H1 (cell line): ENCODE data around the gene ZNF263. TPM values are rescaled to one million over a fixed set of nuclear protein-coding genes. Genes with fewer than 3 reads are reported as not detected.

Experiments used
- CTCF ChIA-PET: fragments of 300-600 bp; sonication (Branson Sonifier 250); formaldehyde crosslinking; loops from one replicate; lab custom pipeline; 2021; ENCODE audit not compliant: partially characterized antibody; lab: Charles Lee
- POLR2A ChIA-PET: fragments of 300-600 bp; sonication (Branson Sonifier 250); formaldehyde crosslinking; loops from one replicate; lab custom pipeline; 2021; ENCODE audit warnings: inconsistent platforms; ENCODE audit not compliant: partially characterized antibody; lab: Charles Lee
- DNase-seq, 2 experiments: peaks; one replicate each; pipeline versions ENCODE4 v3.0.0 to v3.0.0-alpha.2; 2010 to 2022; ENCODE audit warnings: low spot score in 2 of 2, low read depth in 1 of 2, mixed read lengths in 1 of 2
- FAIRE-seq: peaks from 2 replicates; lab custom pipeline; 2011; peaks lifted over from hg19 to GRCh38; lab: Jason Lieb, UNC
- H2AFZ ChIP-seq: 2 replicates; pipeline ENCODE4 v1.8.1; 2012; ENCODE audit warnings: low read length, inconsistent platforms
- H2AK5ac ChIP-seq: 2 replicates; pipeline ENCODE4 v1.6.1; 2013; ENCODE audit warnings: low read depth, low read length
- H2BK120ac ChIP-seq: replicated peaks from 2 replicates; pipeline ENCODE3; 2013; ENCODE audit warnings: low read depth, low read length, inconsistent platforms
- H2BK12ac ChIP-seq: 2 replicates; pipeline ENCODE4 v1.6.1; 2013; ENCODE audit warnings: low read depth, low read length
- H2BK15ac ChIP-seq: 2 replicates; pipeline ENCODE4 v1.6.1; 2013; ENCODE audit warnings: low read length
- H2BK20ac ChIP-seq: 2 replicates; pipeline ENCODE4 v1.6.1; 2013; ENCODE audit warnings: low read length
- H2BK5ac ChIP-seq: 2 replicates; pipeline ENCODE4 v1.6.1; 2013; ENCODE audit warnings: low read depth, low read length
- H3K14ac ChIP-seq: 2 replicates; pipeline ENCODE4 v1.6.1; 2013; ENCODE audit warnings: inconsistent platforms; ENCODE audit not compliant: insufficient read length
- H3K18ac ChIP-seq: 2 replicates; pipeline ENCODE4 v1.6.1; 2013; ENCODE audit warnings: low read length; ENCODE audit errors: extremely low read depth
- H3K23ac ChIP-seq: 2 replicates; pipeline ENCODE4 v1.6.1; 2013; ENCODE audit warnings: inconsistent platforms; ENCODE audit not compliant: insufficient read length
- H3K23me2 ChIP-seq: 2 replicates; pipeline ENCODE4 v1.6.1; 2013; ENCODE audit warnings: low read depth, low read length
- H3K27ac ChIP-seq: 2 replicates; pipeline ENCODE4 v1.6.1; 2011; ENCODE audit warnings: low read depth, low read length, inconsistent platforms
- H3K27me3 ChIP-seq, 4 experiments: replicated peaks in 1 of 4; 1 replicate in 1 of 4; 2 replicates in 3 of 4; pipeline versions ENCODE4 v1.6.1 to v1.8.1; 2011 to 2013; ENCODE audit warnings: low read length in 3 of 4, mild to moderate bottlenecking in 3 of 4, inconsistent platforms in 2 of 4, mixed read lengths in 2 of 4, moderate library complexity in 1 of 4; ENCODE audit not compliant: control insufficient read depth in 3 of 4, insufficient read depth in 3 of 4; ENCODE audit errors: extremely low read depth in 1 of 4
- H3K36me3 ChIP-seq, 4 experiments: 2 replicates each; pipeline versions ENCODE4 v1.6.1 to v1.8.1; 2011 to 2013; ENCODE audit warnings: mild to moderate bottlenecking in 4 of 4, low read length in 3 of 4, moderate library complexity in 2 of 4, control low read depth in 1 of 4, inconsistent platforms in 1 of 4; ENCODE audit not compliant: insufficient read depth in 4 of 4, control insufficient read depth in 2 of 4
- H3K4ac ChIP-seq: replicated peaks from 2 replicates; pipeline ENCODE3; 2013; ENCODE audit warnings: low read length, low read depth, mixed read lengths, inconsistent platforms; ENCODE audit not compliant: insufficient read length
- H3K4me1 ChIP-seq, 4 experiments: replicated peaks in 1 of 4; 1 replicate in 1 of 4; 2 replicates in 3 of 4; pipeline versions ENCODE4 v1.6.1 to v1.8.1; 2011 to 2013; ENCODE audit warnings: low read length in 3 of 4, inconsistent platforms in 2 of 4, mixed read lengths in 1 of 4; ENCODE audit not compliant: insufficient read depth in 4 of 4, control insufficient read depth in 3 of 4
- H3K4me2 ChIP-seq, 2 experiments: 2 replicates each; pipeline versions ENCODE4 v1.6.1 to v1.8.1; 2011 to 2013; ENCODE audit warnings: low read depth in 2 of 2, low read length in 2 of 2, control low read depth in 1 of 2, inconsistent platforms in 1 of 2, mild to moderate bottlenecking in 1 of 2; ENCODE audit not compliant: insufficient read depth in 1 of 2
- H3K4me3 ChIP-seq, 4 experiments: fragments of 200-600, 300-600 bp in 1 of 4; sonication (generic), shearing (Covaris generic), sonication (Bioruptor Twin) in 1 of 4; 2 replicates each; pipeline versions ENCODE4 v1.5.1 to v1.8.1; 2011 to 2016; ENCODE audit warnings: low read length in 4 of 4, low read depth in 3 of 4, control low read depth in 2 of 4, inconsistent platforms in 2 of 4, mild to moderate bottlenecking in 2 of 4, mixed read lengths in 1 of 4, moderate library complexity in 1 of 4; ENCODE audit not compliant: insufficient read depth in 2 of 4; ENCODE audit errors: extremely low read depth in 1 of 4
- H3K56ac ChIP-seq: replicated peaks from 2 replicates; pipeline ENCODE3; 2013; ENCODE audit warnings: low read depth, mild to moderate bottlenecking, mixed read lengths, low read length, inconsistent platforms; ENCODE audit not compliant: insufficient read length
- H3K79me1 ChIP-seq: 2 replicates; pipeline ENCODE4 v1.6.1; 2013; ENCODE audit warnings: low read depth, low read length, control low read depth
- H3K79me2 ChIP-seq, 2 experiments: 2 replicates each; pipeline versions ENCODE4 v1.6.1 to v1.8.1; 2012 to 2013; ENCODE audit warnings: low read length in 2 of 2, mild to moderate bottlenecking in 2 of 2, inconsistent platforms in 1 of 2; ENCODE audit not compliant: insufficient read depth in 2 of 2, control insufficient read depth in 1 of 2
- H3K9ac ChIP-seq, 4 experiments: replicated peaks in 1 of 4; 1 replicate in 1 of 4; 2 replicates in 3 of 4; pipeline versions ENCODE4 v1.6.1 to v1.8.1; 2011 to 2013; ENCODE audit warnings: low read depth in 3 of 4, low read length in 3 of 4, control low read depth in 2 of 4, mild to moderate bottlenecking in 2 of 4, moderate library complexity in 2 of 4, inconsistent platforms in 1 of 4; ENCODE audit errors: extremely low read depth in 1 of 4
- H3K9me3 ChIP-seq, 2 experiments: 2 replicates each; pipeline versions ENCODE4 v1.6.1 to v1.8.1; 2012 to 2013; ENCODE audit warnings: mild to moderate bottlenecking in 2 of 2, moderate library complexity in 2 of 2, control low read depth in 1 of 2, inconsistent platforms in 1 of 2, low read depth in 1 of 2, low read length in 1 of 2, mixed read lengths in 1 of 2; ENCODE audit not compliant: insufficient read depth in 2 of 2
- H4K20me1 ChIP-seq, 2 experiments: replicated peaks in 1 of 2; 2 replicates each; pipeline versions ENCODE3 to v1.8.1; 2011 to 2013; ENCODE audit warnings: inconsistent platforms in 2 of 2, low read length in 2 of 2, mild to moderate bottlenecking in 1 of 2; ENCODE audit not compliant: insufficient read depth in 2 of 2, control insufficient read depth in 1 of 2
- H4K5ac ChIP-seq: 2 replicates; pipeline ENCODE4 v1.6.1; 2013; ENCODE audit warnings: low read length, low read depth, mixed read lengths, inconsistent platforms; ENCODE audit not compliant: insufficient read length
- H4K8ac ChIP-seq: 2 replicates; pipeline ENCODE4 v1.8.0; 2013; ENCODE audit warnings: mild to moderate bottlenecking, moderate library complexity, low read length, inconsistent platforms; ENCODE audit not compliant: insufficient read depth; ENCODE audit errors: extremely low read depth
- H4K91ac ChIP-seq: replicated peaks from 2 replicates; pipeline ENCODE3; 2013; ENCODE audit warnings: low read length, mixed read lengths, inconsistent platforms; ENCODE audit not compliant: insufficient read length
- CHD2 ChIP-seq: IDR thresholded peaks from 2 replicates; pipeline ENCODE4 v1.6.1; 2012; ENCODE audit warnings: low read length, improper control_type of control experiment
- FOSL1 ChIP-seq: IDR thresholded peaks from 2 replicates; pipeline ENCODE4 v1.6.1; 2011; ENCODE audit warnings: mild to moderate bottlenecking, low read depth, low read length, moderate library complexity; ENCODE audit not compliant: insufficient read depth
- SRF ChIP-seq: IDR thresholded peaks from 2 replicates; pipeline ENCODE4 v1.6.1; 2011; ENCODE audit warnings: mild to moderate bottlenecking, low read depth, low read length, moderate library complexity
- WGBS, 2 experiments: shearing (Covaris generic) in 1 of 2; methylation state at CpG; one replicate each; pipeline versions ENCODE4 v1.1.6 to v1.1.7; 2013 to 2015; ENCODE audit warnings: low lambda C conversion rate in 2 of 2, mixed read lengths in 2 of 2, inconsistent platforms in 1 of 2, low coverage in 1 of 2, missing lambda C conversion rate in 1 of 2; ENCODE audit not compliant: insufficient replicate concordance in 2 of 2, insufficient coverage in 1 of 2, insufficient read length in 1 of 2; ENCODE audit errors: extremely low coverage in 1 of 2, missing lambda C conversion rate in 1 of 2; 5-methylcytosine and 5-hydroxymethylcytosine counted together
- polyA plus RNA-seq, 7 experiments: library from polyadenylated mRNA; depleted of rRNA in 3 of 7; stranded (reverse) in 5 of 7; unstranded in 2 of 7; fragments of >200 nt in 5 of 7; fragments of 200-250 nt in 2 of 7; gene quantifications; 1 replicate in 5 of 7; 2 replicates in 1 of 7; 4 replicates in 1 of 7; pipeline versions ENCODE4 v1.2.1 to v1.2.3, GENCODE V29; 2011 to 2013; ENCODE audit warnings: missing spikeins in 2 of 7, mixed read lengths in 2 of 7
- total RNA-seq: library from RNA; stranded (reverse); fragmentation: NEBNext Ultra II Directional; extraction: Animal tissue kit (Norgen Biotek cat#: 25700); gene quantifications from 2 replicates; pipeline ENCODE4 v1.2.1, GENCODE V29; 2021

Gene ZNF263
- total and polyA plus RNA-seq, 2 of the 8 experiments (the other 6 are each of a cell fraction or from before 2014, with no cell fraction given): 9.2 to 26.7 TPM

GRCh38 chr16:3248596-3248995 lies 34.7 kb upstream of the ZNF263 start:
- Histone ChIP-seq H2BK120ac (no peak overlapping the region), H3K9ac (no peak overlapping the region), H3K18ac (no peak overlapping the region), H2BK5ac (no peak overlapping the region), H3K56ac (no peak overlapping the region), H3K4ac (no peak overlapping the region), H2AK5ac (no peak overlapping the region), H3K36me3 (no peaks in the 10 kb centered on the region), H3K4me2 (no peak overlapping the region), H3K14ac (no peak overlapping the region), H2BK12ac (no peak overlapping the region), H3K4me1 (no peaks in the 10 kb centered on the region), H3K9me3 (peaks cover 34 to 37% of the 10 kb centered on the region in 2 experiments), H4K8ac (no peak overlapping the region), H3K79me1 (no peaks in the 10 kb centered on the region), H3K23ac (no peak overlapping the region), H2BK20ac (no peak overlapping the region), H2AFZ (no peak overlapping the region), H3K79me2 (no peaks in the 10 kb centered on the region), H2BK15ac (no peak overlapping the region), H3K4me3 (no peak overlapping the region), H3K23me2 (no peaks in the 10 kb centered on the region), H4K91ac (no peak overlapping the region), H4K5ac (no peak overlapping the region), H3K27me3 (no peaks in the 10 kb centered on the region), H4K20me1 (no peaks in the 10 kb centered on the region), H3K27ac (no peak overlapping the region)
- ChIA-PET POLR2A (interaction anchor here (1.1 kb wide), 1 partner anchor 208 kb away, joined by 5 read pairs; no protein-coding TSS in a partner anchor), CTCF (interaction anchor here (1.1 to 1.5 kb wide), 2 partner anchors 9 to 19 kb away, joined by 3 read pairs; no protein-coding TSS in a partner anchor)
- 77% methylated on average over 5 of the region's 5 CpGs; no CpG with 5 or more reads in 1 of the 2 experiments for WGBS, 2 experiments
- no peak for FAIRE-seq
- DNase-seq: no peak
- TF ChIP-seq SRF (no peak), CHD2 (no peak), FOSL1 (no peak)
